ENCODE results near the gene FOXP1.

The FOXP1 gene

DNA sequence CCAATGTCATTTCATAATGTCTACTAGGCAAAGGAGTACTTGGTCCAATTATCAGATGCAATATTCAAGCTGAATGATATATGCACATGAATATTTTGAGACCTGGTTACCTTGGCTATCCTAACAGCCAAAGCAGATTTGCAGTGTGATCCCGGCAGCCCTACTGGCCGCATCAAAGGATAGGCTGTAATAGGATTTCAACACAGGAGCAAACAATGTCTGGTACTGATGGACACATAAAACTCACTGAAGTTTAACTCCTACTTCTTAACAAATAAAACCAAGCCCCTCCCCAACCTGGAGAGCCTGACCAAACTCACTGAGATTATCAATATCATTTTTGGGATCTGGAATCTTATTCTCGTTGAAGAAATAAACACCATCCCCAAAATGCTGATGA is 130.2 kb downstream of the FOXP1 start:
- Histone ChIP-seq H3K79me2 (ENCODE audit: control insufficient read depth, insufficient read depth, low read length, unreplicated experiment) (peaks cover 6% of the 10 kb centered on the region), H3K4me3 (ENCODE audit: low read depth, low read length) (no peak overlapping the region), H3K4me1 (ENCODE audit: control insufficient read depth, insufficient read depth, low read length, unreplicated experiment) (peaks cover 13% of the 10 kb centered on the region), H3K27me3 (ENCODE audit: insufficient read depth, low read length) (no peaks in the 10 kb centered on the region), H3K36me3 (ENCODE audit: insufficient read depth, low read length) (no peaks in the 10 kb centered on the region), H2AFZ (ENCODE audit: low read length, unreplicated experiment) (no peak overlapping the region), H3K27ac (ENCODE audit: low read depth, low read length) (no peak overlapping the region)

DNA sequence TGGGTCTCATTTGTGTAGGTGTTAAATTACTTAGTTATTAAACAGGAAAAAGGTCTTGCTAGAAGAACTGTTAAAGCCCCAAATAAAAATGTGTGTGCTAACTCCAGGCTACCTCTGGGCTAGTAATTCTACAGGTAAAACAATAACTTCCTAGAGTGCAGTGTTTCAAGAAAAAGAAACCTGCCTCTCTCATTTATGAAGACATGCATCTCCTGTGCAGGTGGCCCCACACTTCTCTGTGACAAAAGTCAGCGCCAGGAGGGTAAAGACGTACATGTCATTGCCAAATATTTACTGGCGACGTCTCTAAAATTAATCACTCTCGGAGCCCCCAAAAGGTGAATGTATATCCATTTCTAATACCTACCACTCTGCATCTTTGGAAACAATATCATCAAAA is 131.7 kb downstream of the FOXP1 start:
- H3K79me2 ChIP-seq (ENCODE audit: control insufficient read depth, insufficient read depth, low read length, unreplicated experiment) = peaks cover 5% of the 10 kb centered on the region
- no peak overlapping the region for H3K27ac ChIP-seq (ENCODE audit: low read depth, low read length)
- no peak overlapping the region for H2AFZ ChIP-seq (ENCODE audit: low read length, unreplicated experiment)
- no peaks in the 10 kb centered on the region for H3K36me3 ChIP-seq (ENCODE audit: insufficient read depth, low read length)
- H3K4me3 ChIP-seq (ENCODE audit: low read depth, low read length) = no peak overlapping the region
- H3K27me3 ChIP-seq (ENCODE audit: insufficient read depth, low read length) = no peaks in the 10 kb centered on the region
- H3K4me1 ChIP-seq (ENCODE audit: control insufficient read depth, insufficient read depth, low read length, unreplicated experiment) = peaks cover 10% of the 10 kb centered on the region

DNA sequence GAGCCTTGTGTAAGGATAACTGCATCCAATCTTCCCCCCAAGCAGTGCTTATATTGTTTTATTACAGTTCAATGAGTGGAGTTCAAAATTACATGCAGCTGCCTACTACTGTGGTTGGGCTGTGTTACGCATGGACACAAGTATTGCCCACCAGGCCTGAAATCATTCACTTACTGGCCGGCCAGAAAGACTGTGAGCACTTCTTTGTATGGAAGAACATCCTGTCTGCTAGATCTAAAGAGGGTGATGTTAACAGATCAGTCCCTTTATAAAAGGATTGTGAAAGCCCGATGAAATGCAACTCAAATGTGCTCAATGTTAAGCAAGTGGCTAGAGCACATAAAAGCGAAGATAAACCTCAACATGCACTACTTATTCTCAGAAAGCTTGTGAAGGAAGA is 132.5 kb downstream of the FOXP1 start:
- no peaks in the 10 kb centered on the region for H3K27me3 ChIP-seq (ENCODE audit: insufficient read depth, low read length)
- no peak overlapping the region for H3K4me3 ChIP-seq (ENCODE audit: low read depth, low read length)
- no peak overlapping the region for H2AFZ ChIP-seq (ENCODE audit: low read length, unreplicated experiment)
- H3K27ac ChIP-seq (ENCODE audit: low read depth, low read length) = no peak overlapping the region
- H3K79me2 ChIP-seq (ENCODE audit: control insufficient read depth, insufficient read depth, low read length, unreplicated experiment) = no peaks in the 10 kb centered on the region
- H3K4me1 ChIP-seq (ENCODE audit: control insufficient read depth, insufficient read depth, low read length, unreplicated experiment) = peaks cover 2% of the 10 kb centered on the region
- H3K36me3 ChIP-seq (ENCODE audit: insufficient read depth, low read length) = no peaks in the 10 kb centered on the region

DNA sequence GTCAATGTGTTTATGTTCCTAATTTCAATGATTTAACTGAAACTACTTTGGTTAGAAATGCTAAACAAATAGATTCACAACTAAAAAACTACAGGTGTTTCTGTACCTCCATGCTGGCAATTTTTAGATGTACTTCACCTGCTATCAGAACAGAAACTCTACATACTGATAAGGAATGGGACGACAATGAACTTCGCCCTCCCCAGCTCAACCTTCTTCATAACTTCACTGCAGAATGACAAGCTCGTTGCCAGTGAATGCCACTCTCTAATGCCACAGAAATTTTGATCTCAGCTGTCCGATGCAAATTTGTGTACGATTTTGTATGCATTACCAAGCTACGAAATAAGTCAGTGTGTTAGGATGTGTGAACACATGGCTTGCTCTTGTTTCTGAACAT is 133.4 kb downstream of the FOXP1 start:
- Histone ChIP-seq H3K4me1 (ENCODE audit: control insufficient read depth, insufficient read depth, low read length, unreplicated experiment) (no peaks in the 10 kb centered on the region), H3K4me3 (ENCODE audit: low read depth, low read length) (no peak overlapping the region), H3K27me3 (ENCODE audit: insufficient read depth, low read length) (no peaks in the 10 kb centered on the region), H3K79me2 (ENCODE audit: control insufficient read depth, insufficient read depth, low read length, unreplicated experiment) (no peaks in the 10 kb centered on the region), H2AFZ (ENCODE audit: low read length, unreplicated experiment) (no peak overlapping the region), H3K36me3 (ENCODE audit: insufficient read depth, low read length) (no peaks in the 10 kb centered on the region), H3K27ac (ENCODE audit: low read depth, low read length) (no peak overlapping the region)

DNA sequence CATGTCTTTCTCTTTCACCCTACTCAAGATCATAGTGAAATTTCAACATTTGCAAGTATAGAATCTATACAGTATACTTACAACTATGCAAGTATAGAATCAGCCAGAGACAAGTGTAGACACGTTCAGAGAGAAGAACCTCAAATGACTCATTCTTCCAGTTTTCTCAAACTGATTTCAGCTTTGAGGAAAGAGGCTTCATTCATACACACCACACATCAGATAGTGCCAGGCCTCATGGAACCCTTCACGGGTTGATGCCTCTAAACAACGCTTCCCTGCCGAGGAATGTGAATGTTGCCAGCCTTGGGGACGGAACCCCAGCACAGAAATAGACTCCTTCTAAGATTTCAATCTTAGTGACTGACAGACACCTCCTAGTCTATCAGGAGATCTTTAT is 135.7 kb downstream of the FOXP1 start:
- Histone ChIP-seq H3K27ac (ENCODE audit: low read depth, low read length) (no peak overlapping the region), H3K36me3 (ENCODE audit: insufficient read depth, low read length) (no peaks in the 10 kb centered on the region), H3K27me3 (ENCODE audit: insufficient read depth, low read length) (no peaks in the 10 kb centered on the region), H3K79me2 (ENCODE audit: control insufficient read depth, insufficient read depth, low read length, unreplicated experiment) (no peaks in the 10 kb centered on the region), H3K4me3 (ENCODE audit: low read depth, low read length) (no peak overlapping the region), H2AFZ (ENCODE audit: low read length, unreplicated experiment) (no peak overlapping the region), H3K4me1 (ENCODE audit: control insufficient read depth, insufficient read depth, low read length, unreplicated experiment) (peaks cover 11% of the 10 kb centered on the region)

DNA sequence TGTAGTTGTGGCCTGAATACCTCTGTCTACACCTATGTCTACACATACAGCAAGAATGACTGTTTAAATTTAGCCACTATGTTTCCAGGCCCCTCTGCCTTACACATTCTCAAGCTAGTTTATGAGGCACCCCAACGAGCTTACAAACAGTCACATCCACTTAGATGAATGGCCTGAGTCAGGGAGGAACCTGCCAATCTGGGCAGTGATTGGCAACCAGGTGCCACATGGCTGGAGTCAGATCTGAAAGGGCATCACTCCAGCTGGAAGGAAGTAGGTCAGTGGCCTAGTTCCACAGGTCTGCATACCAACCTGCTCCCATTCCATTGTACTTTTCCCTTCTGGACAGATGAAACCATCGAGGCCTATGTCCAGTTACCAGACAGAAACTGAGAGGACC is 136.3 kb downstream of the FOXP1 start:
- no peaks in the 10 kb centered on the region for H3K36me3 ChIP-seq (ENCODE audit: insufficient read depth, low read length)
- no peak overlapping the region for H3K27ac ChIP-seq (ENCODE audit: low read depth, low read length)
- no peaks in the 10 kb centered on the region for H3K79me2 ChIP-seq (ENCODE audit: control insufficient read depth, insufficient read depth, low read length, unreplicated experiment)
- no peak overlapping the region for H3K4me3 ChIP-seq (ENCODE audit: low read depth, low read length)
- H2AFZ ChIP-seq (ENCODE audit: low read length, unreplicated experiment) = no peak overlapping the region
- no peaks in the 10 kb centered on the region for H3K27me3 ChIP-seq (ENCODE audit: insufficient read depth, low read length)
- H3K4me1 ChIP-seq (ENCODE audit: control insufficient read depth, insufficient read depth, low read length, unreplicated experiment) = peaks cover 11% of the 10 kb centered on the region

DNA sequence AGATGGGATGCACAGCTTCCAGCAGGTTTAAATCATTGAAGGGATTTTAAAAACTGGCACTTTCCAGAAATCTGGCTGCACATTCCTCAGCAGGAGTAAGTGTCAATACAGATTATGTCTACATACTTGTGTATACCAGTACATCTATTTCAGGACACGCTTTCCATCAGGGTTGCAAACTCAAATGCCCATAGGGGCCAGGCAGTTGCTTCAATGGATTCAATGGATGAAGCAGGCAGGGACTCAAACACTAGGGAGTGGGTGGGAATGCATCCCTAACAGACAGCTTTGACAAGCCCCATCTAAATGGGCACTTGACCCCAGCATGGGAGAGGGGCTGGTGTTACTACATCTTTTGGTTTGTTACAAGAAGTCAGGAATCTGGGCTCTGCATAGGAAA is 136.8 kb downstream of the FOXP1 start:
- Histone ChIP-seq H3K27me3 (ENCODE audit: insufficient read depth, low read length) (no peaks in the 10 kb centered on the region), H2AFZ (ENCODE audit: low read length, unreplicated experiment) (no peak overlapping the region), H3K36me3 (ENCODE audit: insufficient read depth, low read length) (no peaks in the 10 kb centered on the region), H3K79me2 (ENCODE audit: control insufficient read depth, insufficient read depth, low read length, unreplicated experiment) (no peaks in the 10 kb centered on the region), H3K4me3 (ENCODE audit: low read depth, low read length) (no peak overlapping the region), H3K27ac (ENCODE audit: low read depth, low read length) (no peak overlapping the region), H3K4me1 (ENCODE audit: control insufficient read depth, insufficient read depth, low read length, unreplicated experiment) (peaks cover 11% of the 10 kb centered on the region)

DNA sequence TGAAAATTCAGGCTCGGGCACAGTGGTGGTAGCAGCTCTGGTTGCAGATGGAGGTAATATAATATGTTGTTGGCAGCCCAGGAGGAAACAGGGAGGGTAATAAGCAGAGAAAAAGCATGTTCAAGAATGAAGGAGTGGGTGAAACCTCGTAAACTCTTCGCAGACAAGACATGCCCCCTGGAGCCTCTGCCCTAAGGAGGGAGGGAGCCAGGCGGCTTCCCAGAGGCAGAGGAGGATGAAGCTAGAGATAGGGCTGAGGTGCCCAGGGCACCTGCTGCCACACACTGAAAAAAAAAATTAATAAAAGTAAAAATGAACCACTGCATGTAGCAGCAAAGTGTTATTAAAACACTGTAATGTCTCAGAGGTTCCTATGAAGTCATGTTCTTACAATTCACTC is 137.3 kb downstream of the FOXP1 start:
- Histone ChIP-seq H3K4me3 (ENCODE audit: low read depth, low read length) (no peak overlapping the region), H3K36me3 (ENCODE audit: insufficient read depth, low read length) (no peaks in the 10 kb centered on the region), H2AFZ (ENCODE audit: low read length, unreplicated experiment) (no peak overlapping the region), H3K4me1 (ENCODE audit: control insufficient read depth, insufficient read depth, low read length, unreplicated experiment) (peaks cover 11% of the 10 kb centered on the region), H3K79me2 (ENCODE audit: control insufficient read depth, insufficient read depth, low read length, unreplicated experiment) (no peaks in the 10 kb centered on the region), H3K27me3 (ENCODE audit: insufficient read depth, low read length) (no peaks in the 10 kb centered on the region), H3K27ac (ENCODE audit: low read depth, low read length) (no peak overlapping the region)

DNA sequence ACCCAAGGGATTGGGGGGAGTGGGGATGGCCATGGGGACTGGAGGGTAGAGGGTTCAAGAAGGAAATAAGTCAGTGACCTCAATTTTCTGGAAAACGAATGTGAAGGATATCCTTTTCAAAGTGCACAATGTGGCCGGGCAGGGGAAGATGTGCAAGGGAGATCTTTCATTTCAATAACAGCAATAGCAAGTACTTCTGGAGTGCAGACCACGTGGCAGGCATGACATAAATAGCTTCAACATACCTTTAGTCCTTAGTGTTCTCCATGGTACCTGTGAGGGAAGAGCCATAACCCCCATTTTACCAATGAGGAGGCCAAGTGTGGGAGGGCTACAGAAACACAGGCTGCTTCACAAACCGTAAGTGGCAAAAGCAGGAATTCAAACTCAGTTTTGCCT is 138.7 kb downstream of the FOXP1 start:
- no peak overlapping the region for H3K4me3 ChIP-seq (ENCODE audit: low read depth, low read length)
- H3K27me3 ChIP-seq (ENCODE audit: insufficient read depth, low read length) = no peaks in the 10 kb centered on the region
- no peak overlapping the region for H3K27ac ChIP-seq (ENCODE audit: low read depth, low read length)
- H3K79me2 ChIP-seq (ENCODE audit: control insufficient read depth, insufficient read depth, low read length, unreplicated experiment) = no peaks in the 10 kb centered on the region
- H2AFZ ChIP-seq (ENCODE audit: low read length, unreplicated experiment) = no peak overlapping the region
- no peaks in the 10 kb centered on the region for H3K36me3 ChIP-seq (ENCODE audit: insufficient read depth, low read length)
- peaks cover 11% of the 10 kb centered on the region for H3K4me1 ChIP-seq (ENCODE audit: control insufficient read depth, insufficient read depth, low read length, unreplicated experiment)

DNA sequence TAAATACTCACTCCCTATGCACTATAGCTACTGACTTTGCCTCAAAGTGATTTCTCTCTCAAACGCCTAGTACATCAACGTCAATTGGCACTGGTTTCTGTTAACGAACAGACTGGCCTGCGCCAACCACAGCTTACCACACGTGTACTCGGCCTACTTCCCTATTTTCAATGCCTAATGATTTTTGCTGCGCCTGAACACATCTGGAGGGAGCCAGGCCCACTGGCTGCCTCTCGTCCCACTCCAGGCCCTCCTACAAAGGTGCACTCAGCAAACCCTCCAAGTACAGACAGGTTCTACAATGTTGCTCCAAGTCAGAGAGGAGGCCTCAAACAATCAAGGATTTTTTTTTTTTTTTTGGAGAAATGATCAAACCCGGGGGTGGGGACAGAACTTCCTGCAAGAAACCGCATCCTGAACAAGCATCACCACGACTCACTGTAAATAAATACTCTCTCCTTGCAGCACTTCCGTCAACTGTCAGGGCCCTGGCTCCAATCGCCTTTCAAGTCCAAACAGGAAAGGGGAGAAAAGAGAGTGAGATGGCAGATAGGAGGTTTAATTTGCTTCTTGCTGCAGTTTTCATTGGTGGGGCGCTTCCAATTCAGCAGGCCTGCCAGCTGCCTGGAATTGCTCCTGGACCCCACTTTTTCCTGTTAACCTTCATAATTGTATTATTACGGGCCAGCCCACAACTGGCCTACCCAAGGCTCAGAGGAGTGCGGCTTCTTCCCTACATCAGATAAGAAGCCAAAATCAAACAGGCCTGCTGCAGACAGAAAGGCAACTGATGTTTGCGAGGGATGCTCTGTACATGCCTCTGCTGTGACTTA is 139.3 kb downstream of the FOXP1 start:
- Histone ChIP-seq H3K4me1 (ENCODE audit: control insufficient read depth, insufficient read depth, low read length, unreplicated experiment) (peaks cover 11% of the 10 kb centered on the region), H3K27ac (ENCODE audit: low read depth, low read length) (no peak overlapping the region), H3K27me3 (ENCODE audit: insufficient read depth, low read length) (no peaks in the 10 kb centered on the region), H3K4me3 (ENCODE audit: low read depth, low read length) (no peak overlapping the region), H3K36me3 (ENCODE audit: insufficient read depth, low read length) (no peaks in the 10 kb centered on the region), H2AFZ (ENCODE audit: low read length, unreplicated experiment) (no peak overlapping the region), H3K79me2 (ENCODE audit: control insufficient read depth, insufficient read depth, low read length, unreplicated experiment) (no peaks in the 10 kb centered on the region)

DNA sequence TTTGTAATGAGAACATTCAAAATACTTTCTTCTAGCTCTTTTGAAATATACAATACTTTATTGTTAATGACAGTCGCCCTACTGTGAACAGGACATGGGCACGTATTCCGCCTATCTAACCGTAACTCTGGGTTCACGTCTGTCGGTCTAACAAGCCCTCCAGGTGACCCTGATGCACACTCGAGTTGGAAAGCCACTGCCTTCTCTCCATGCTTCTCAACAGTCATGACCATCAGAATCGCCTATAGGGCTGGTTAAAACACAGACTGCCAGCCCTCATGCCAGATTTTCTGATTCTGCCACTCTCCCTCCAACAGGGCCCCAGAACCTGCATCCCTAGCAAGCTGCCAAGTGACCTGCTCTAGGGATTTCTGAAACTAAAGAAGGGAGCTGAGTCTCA is 140.2 kb downstream of the FOXP1 start:
- H3K27ac ChIP-seq (ENCODE audit: low read depth, low read length) = no peak overlapping the region
- no peaks in the 10 kb centered on the region for H3K27me3 ChIP-seq (ENCODE audit: insufficient read depth, low read length)
- H3K79me2 ChIP-seq (ENCODE audit: control insufficient read depth, insufficient read depth, low read length, unreplicated experiment) = no peaks in the 10 kb centered on the region
- H2AFZ ChIP-seq (ENCODE audit: low read length, unreplicated experiment) = no peak overlapping the region
- no peaks in the 10 kb centered on the region for H3K36me3 ChIP-seq (ENCODE audit: insufficient read depth, low read length)
- H3K4me1 ChIP-seq (ENCODE audit: control insufficient read depth, insufficient read depth, low read length, unreplicated experiment) = peaks cover 11% of the 10 kb centered on the region
- H3K4me3 ChIP-seq (ENCODE audit: low read depth, low read length) = no peak overlapping the region
